Measurements from ENCODE around the gene POMT2. TPM values are rescaled to one million over a fixed set of nuclear protein-coding genes. Genes with fewer than 3 reads are reported as not detected.

POMT2 gene
- total RNA-seq, 2 donors from 2014 or later = 9.7 to 11.5 TPM

GRCh38 chr14:77241955-77242354, 78.7 kb downstream of the POMT2 start:
- no peak overlapping the region for H3K4me3 ChIP-seq
- H3K27me3 ChIP-seq = no peaks in the 10 kb centered on the region

GRCh38 chr14:77240336-77240915, 80.3 kb downstream of the POMT2 start:
- TF ChIP-seq CTCF (IDR thresholded peaks at IDR 0.05) = no peak
- no peak for DNase-seq (ENCODE audit: low spot score)
- Histone ChIP-seq H3K27ac (no peak overlapping the region), H3K9me3 (no peaks in the 10 kb centered on the region), H3K4me3 (no peak overlapping the region), H3K36me3 (no peaks in the 10 kb centered on the region), H3K27me3 (no peaks in the 10 kb centered on the region), H3K4me1 (no peaks in the 10 kb centered on the region)

More at GRCh38 chr14:77241955-77242354, 78.7 kb downstream of the POMT2 start:
- DNase-seq (ENCODE audit: low spot score) = no peak
- H3K9me3 ChIP-seq = no peaks in the 10 kb centered on the region
- H3K27ac ChIP-seq = no peak overlapping the region
- H3K4me1 ChIP-seq = no peaks in the 10 kb centered on the region
- TF ChIP-seq CTCF (IDR thresholded peaks at IDR 0.05) = no peak
- H3K36me3 ChIP-seq = no peaks in the 10 kb centered on the region

- H3K36me3 ChIP-seq = no peaks in the 10 kb centered on the region
- DNase-seq (ENCODE audit: low spot score) = no peak
- no peaks in the 10 kb centered on the region for H3K4me1 ChIP-seq
- no peaks in the 10 kb centered on the region for H3K27me3 ChIP-seq
- no peak for TF ChIP-seq CTCF (IDR thresholded peaks at IDR 0.05)
- no peak overlapping the region for H3K4me3 ChIP-seq
- no peak overlapping the region for H3K27ac ChIP-seq
- no peaks in the 10 kb centered on the region for H3K9me3 ChIP-seq
These were observed 81.3 kb downstream of the POMT2 start for GRCh38 chr14:77239412-77239811.

- Histone ChIP-seq H3K9me3 (no peaks in the 10 kb centered on the region), H3K4me3 (no peak overlapping the region), H3K4me1 (no peaks in the 10 kb centered on the region), H3K36me3 (no peaks in the 10 kb centered on the region), H3K27ac (no peak overlapping the region), H3K27me3 (no peaks in the 10 kb centered on the region)
- no peak for TF ChIP-seq CTCF (IDR thresholded peaks at IDR 0.05)
- no peak for DNase-seq (ENCODE audit: low spot score)
These were observed 81.7 kb downstream of the POMT2 start for GRCh38 chr14:77238996-77239395.

GRCh38 chr14:77238356-77238755, 82.3 kb downstream of the POMT2 start:
- no peaks in the 10 kb centered on the region for H3K36me3 ChIP-seq

More at GRCh38 chr14:77238356-77238755, 82.3 kb downstream of the POMT2 start:
- Histone ChIP-seq H3K4me3 (no peak overlapping the region), H3K27me3 (no peaks in the 10 kb centered on the region), H3K27ac (no peak overlapping the region), H3K4me1 (no peaks in the 10 kb centered on the region), H3K9me3 (no peaks in the 10 kb centered on the region)
- no peak for DNase-seq (ENCODE audit: low spot score)
- no peak for TF ChIP-seq CTCF (IDR thresholded peaks at IDR 0.05)

Data from right atrium auricular region (tissue), 2 donors.